A673 (cell line): ENCODE results near the gene PRDM16. TPM values are rescaled to one million over a fixed set of nuclear protein-coding genes. Genes with fewer than 3 reads are reported as not detected.

Source experiments
- BruUV-seq: library from RNA; stranded (reverse); fragments of 400-500 nt; replicated peaks from 2 replicates; lab custom pipeline; 2021; lab: Mats Ljungman, UMichigan
- CTCF ChIA-PET: fragments of 300-600 bp; sonication (Branson Sonifier 250); formaldehyde crosslinking; loops from one replicate; lab custom pipeline; 2022; ENCODE audit warnings: antibody characterized with exemption; lab: Charles Lee
- POLR2A ChIA-PET: fragments of 300-600 bp; sonication (Branson Sonifier 250); formaldehyde crosslinking; loops from one replicate; lab custom pipeline; 2022; ENCODE audit warnings: antibody characterized with exemption; ENCODE audit not compliant: low non-redundant PET; lab: Charles Lee
- DNase-seq: peaks from one replicate; pipeline ENCODE4 v3.0.0-alpha.2; 2015; ENCODE audit warnings: low spot score
- H3K27ac ChIP-seq: fragments of 200-600 bp; sonication (generic); 2 replicates; pipeline ENCODE4 v1.5.1; 2016; ENCODE audit warnings: mixed run types, low read depth, mild to moderate bottlenecking, mixed read lengths, antibody characterized with exemption, low read length; ENCODE audit not compliant: poor library complexity, severe bottlenecking
- H3K27me3 ChIP-seq: fragments of 200-600 bp; sonication (generic); replicated peaks from 2 replicates; pipeline ENCODE4 v1.6.1; 2017; ENCODE audit warnings: mixed run types, low read depth, mild to moderate bottlenecking, mixed read lengths, antibody characterized with exemption, low read length; ENCODE audit not compliant: insufficient read depth, poor library complexity
- H3K36me3 ChIP-seq: fragments of 200-600 bp; sonication (generic); 2 replicates; pipeline ENCODE4 v1.6.1; 2016; ENCODE audit warnings: mixed run types, mild to moderate bottlenecking, mixed read lengths, antibody characterized with exemption, low read length; ENCODE audit not compliant: insufficient read depth, poor library complexity, severe bottlenecking
- H3K4me1 ChIP-seq: fragments of 200-600 bp; sonication (generic); 2 replicates; pipeline ENCODE4 v1.6.1; 2017; ENCODE audit warnings: mixed run types, mild to moderate bottlenecking, mixed read lengths, antibody characterized with exemption, low read length; ENCODE audit not compliant: insufficient read depth, poor library complexity, severe bottlenecking
- H3K4me3 ChIP-seq: fragments of 200-600 bp; sonication (generic); 2 replicates; pipeline ENCODE4 v1.5.1; 2016; ENCODE audit warnings: low read depth, mixed run types, mild to moderate bottlenecking, mixed read lengths, low read length; ENCODE audit not compliant: poor library complexity, severe bottlenecking
- H3K9me3 ChIP-seq: fragments of 200-600 bp; sonication (generic); 2 replicates; pipeline ENCODE4 v1.6.1; 2016; ENCODE audit warnings: mixed run types, low read depth, mild to moderate bottlenecking, mixed read lengths, antibody characterized with exemption, low read length; ENCODE audit not compliant: poor library complexity, severe bottlenecking
- CTCF ChIP-seq: fragments of 300-800, 200-600 bp; sonication (generic); conservative IDR thresholded peaks from 2 replicates; pipeline ENCODE4 v1.5.1; 2017; ENCODE audit warnings: low read depth, mild to moderate bottlenecking, antibody characterized with exemption, low read length, moderate library complexity, mixed read lengths
- EZH2 ChIP-seq: fragments of 200-600 bp; sonication (generic); IDR thresholded peaks from 2 replicates; pipeline ENCODE4 v1.6.1; 2017; ENCODE audit warnings: borderline replicate concordance, low read depth, mild to moderate bottlenecking, mixed read lengths, antibody characterized with exemption, low read length; ENCODE audit not compliant: poor library complexity, severe bottlenecking
- intact Hi-C: fragments of 100-400 bp; cut with micrococcal nuclease; formaldehyde crosslinking; loops from one replicate; pipeline ENCODE4 v1.10.0; 2022; ENCODE audit not compliant: unreplicated experiment
- total RNA-seq: library from RNA; stranded (reverse); gene quantifications from 2 replicates; pipeline ENCODE4 v1.2.3, GENCODE V29; 2021

The PRDM16 gene
- total RNA-seq, 1 experiment from 2014 or later, result 0.49 TPM

GRCh38 chr1:3255680-3256079 is 186.7 kb downstream of the PRDM16 start:
- Histone ChIP-seq H3K4me1 (no peaks in the 10 kb centered on the region), H3K4me3 (no peak overlapping the region), H3K9me3 (no peaks in the 10 kb centered on the region), H3K27ac (no peak overlapping the region), H3K27me3 (no peaks in the 10 kb centered on the region), H3K36me3 (no peaks in the 10 kb centered on the region)
- TF ChIP-seq EZH2, result no peak
- no peak for TF ChIP-seq CTCF
- intact Hi-C loops, result no loop called here
- POLR2A ChIA-PET, result no interaction called here
- CTCF ChIA-PET, result no interaction called here
- no TSS peak for BruUV-seq
- DNase-seq, result no peak

GRCh38 chr1:3257788-3258187 is 188.8 kb downstream of the PRDM16 start:
- H3K9me3 ChIP-seq, result no peaks in the 10 kb centered on the region
- no peaks in the 10 kb centered on the region for H3K36me3 ChIP-seq
- intact Hi-C loops, result no loop called here
- ChIA-PET CTCF (no interaction called here), POLR2A (no interaction called here)
- H3K27me3 ChIP-seq, result peaks cover 5% of the 10 kb centered on the region
- TF ChIP-seq CTCF (no peak), EZH2 (no peak)
- H3K4me3 ChIP-seq, result no peak overlapping the region
- BruUV-seq, result no TSS peak
- H3K4me1 ChIP-seq, result no peaks in the 10 kb centered on the region
- H3K27ac ChIP-seq, result no peak overlapping the region
- DNase-seq, result no peak

GRCh38 chr1:3258386-3259003 is 189.5 kb downstream of the PRDM16 start:
- Histone ChIP-seq H3K27me3 (peaks cover 5% of the 10 kb centered on the region), H3K27ac (no peak overlapping the region), H3K9me3 (no peaks in the 10 kb centered on the region), H3K36me3 (no peaks in the 10 kb centered on the region), H3K4me1 (no peaks in the 10 kb centered on the region), H3K4me3 (no peak overlapping the region)
- no peak for DNase-seq
- ChIA-PET CTCF (no interaction called here), POLR2A (no interaction called here)
- TF ChIP-seq CTCF (no peak), EZH2 (no peak)
- intact Hi-C loops, result no loop called here
- BruUV-seq, result no TSS peak
